Measurements from ENCODE around the gene SYT11.

SYT11 gene

GRCh38 chr1:155931332-155932038 lies 72.1 kb downstream of the SYT11 start:
- no peak for DNase-seq (ENCODE audit: extremely low read depth, low read depth)
- TF ChIP-seq, protein P1, sequence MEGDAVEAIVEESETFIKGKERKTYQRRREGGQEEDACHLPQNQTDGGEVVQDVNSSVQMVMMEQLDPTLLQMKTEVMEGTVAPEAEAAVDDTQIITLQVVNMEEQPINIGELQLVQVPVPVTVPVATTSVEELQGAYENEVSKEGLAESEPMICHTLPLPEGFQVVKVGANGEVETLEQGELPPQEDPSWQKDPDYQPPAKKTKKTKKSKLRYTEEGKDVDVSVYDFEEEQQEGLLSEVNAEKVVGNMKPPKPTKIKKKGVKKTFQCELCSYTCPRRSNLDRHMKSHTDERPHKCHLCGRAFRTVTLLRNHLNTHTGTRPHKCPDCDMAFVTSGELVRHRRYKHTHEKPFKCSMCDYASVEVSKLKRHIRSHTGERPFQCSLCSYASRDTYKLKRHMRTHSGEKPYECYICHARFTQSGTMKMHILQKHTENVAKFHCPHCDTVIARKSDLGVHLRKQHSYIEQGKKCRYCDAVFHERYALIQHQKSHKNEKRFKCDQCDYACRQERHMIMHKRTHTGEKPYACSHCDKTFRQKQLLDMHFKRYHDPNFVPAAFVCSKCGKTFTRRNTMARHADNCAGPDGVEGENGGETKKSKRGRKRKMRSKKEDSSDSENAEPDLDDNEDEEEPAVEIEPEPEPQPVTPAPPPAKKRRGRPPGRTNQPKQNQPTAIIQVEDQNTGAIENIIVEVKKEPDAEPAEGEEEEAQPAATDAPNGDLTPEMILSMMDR (IDR thresholded peaks at IDR 0.05; ENCODE audit: low read depth, low read length), result no peak

DNA sequence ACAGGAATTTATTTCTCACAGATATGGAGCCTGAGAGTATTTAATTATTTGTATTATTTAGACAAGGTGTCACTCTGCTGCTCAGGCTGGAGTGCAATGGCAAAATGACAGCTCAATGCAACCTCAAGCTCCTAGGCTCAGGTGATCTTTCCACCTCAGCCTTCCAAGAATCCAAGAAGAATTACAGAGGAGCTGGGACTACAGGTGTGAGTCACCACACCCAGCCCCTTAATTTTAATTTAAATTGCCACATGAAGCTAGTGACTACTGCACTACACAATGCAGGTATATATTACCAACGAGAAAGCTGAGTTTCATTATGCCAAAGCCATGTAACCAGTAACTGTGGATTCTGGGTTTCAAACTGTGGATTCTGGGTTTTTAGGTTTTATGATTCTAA lies 72.7 kb downstream of the SYT11 start:
- TF ChIP-seq, protein P1 (IDR thresholded peaks at IDR 0.05; ENCODE audit: low read depth, low read length), result no peak
- DNase-seq (ENCODE audit: extremely low read depth, low read depth), result no peak

GRCh38 chr1:155932487-155932886 lies 73.1 kb downstream of the SYT11 start:
- TF ChIP-seq, protein P1 (IDR thresholded peaks at IDR 0.05; ENCODE audit: low read depth, low read length), result no peak
- DNase-seq (ENCODE audit: extremely low read depth, low read depth), result no peak

DNA sequence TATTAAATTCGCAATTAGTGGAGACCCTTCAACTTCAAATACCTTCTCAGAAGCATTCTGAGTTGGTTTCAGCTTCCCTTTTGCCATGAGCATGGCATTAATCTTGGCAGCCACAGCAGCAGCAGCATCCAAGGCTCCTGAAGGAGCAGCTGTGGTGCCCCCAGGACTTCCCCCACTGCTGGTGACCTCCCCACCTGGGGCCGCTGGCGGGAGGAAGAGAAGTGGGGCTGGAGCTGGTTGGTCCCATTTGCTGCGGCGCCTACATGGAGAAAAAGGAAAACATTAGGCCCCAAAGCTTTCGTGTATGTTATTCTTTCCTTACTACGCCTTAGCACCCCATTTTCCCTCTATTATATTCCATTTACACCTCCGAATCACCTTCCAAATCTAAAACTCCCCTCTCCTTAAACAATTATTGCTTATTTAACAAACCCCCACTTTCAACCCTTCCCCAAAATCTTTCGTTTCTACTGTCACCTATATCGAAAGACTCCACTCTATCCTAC lies 74.3 kb downstream of the SYT11 start:
- DNase-seq (ENCODE audit: extremely low read depth, low read depth), result no peak

DNA sequence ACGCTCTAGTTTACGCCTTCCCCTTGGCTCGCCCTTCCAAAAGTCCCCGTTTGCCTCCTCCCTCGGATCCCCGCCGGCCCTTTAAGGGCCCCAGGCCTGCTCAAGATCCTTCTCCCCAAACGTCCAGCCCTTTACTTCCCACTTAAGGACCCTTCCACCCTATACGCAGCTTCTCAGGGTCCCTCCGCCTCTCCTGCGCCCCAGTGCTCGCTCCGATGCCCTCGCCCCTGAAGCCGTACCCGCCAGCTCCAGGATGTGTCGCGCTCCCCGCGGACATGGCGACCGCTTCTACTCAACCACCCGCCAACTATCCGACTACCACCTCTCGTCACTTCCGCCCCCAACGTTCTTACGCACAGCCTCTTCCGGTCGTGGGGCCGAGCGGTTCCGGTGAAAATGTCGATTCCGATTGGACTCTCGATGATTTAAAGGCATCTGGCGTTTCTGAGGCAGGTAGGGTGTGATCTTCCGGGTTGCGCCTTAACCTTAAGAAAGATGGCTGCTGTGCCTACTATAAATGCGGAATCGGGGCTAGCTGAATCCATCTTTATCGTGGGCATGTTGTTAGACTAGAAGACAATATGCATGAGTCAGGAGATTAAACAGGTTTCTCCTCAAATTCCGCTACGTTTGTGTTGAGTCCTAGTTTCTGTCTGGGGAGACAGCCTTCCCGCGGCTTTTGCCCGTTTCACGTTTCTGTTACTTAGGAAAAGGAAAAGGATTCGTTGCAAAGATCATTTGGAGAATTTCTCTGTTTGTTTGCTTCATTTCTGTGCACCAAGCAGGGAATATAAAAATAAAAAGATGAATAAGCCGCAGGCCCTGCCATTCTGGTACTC lies 74.9 kb downstream of the SYT11 start, which contains the start of gene KHDC4:
Gene KHDC4, minus strand, starts transcription at position 317 of the 839 bp plus-strand sequence. Its CDS starts 40 bp downstream, at position 277.
- TF ChIP-seq, protein P1 (IDR thresholded peaks at IDR 0.05; ENCODE audit: low read depth, low read length), result peak; percentile 15
- peak; percentile 96 for DNase-seq (ENCODE audit: extremely low read depth, low read depth)

More for the DNA sequence above, 74.3 kb downstream of the SYT11 start:
- TF ChIP-seq, protein P1 (IDR thresholded peaks at IDR 0.05; ENCODE audit: low read depth, low read length), result no peak

Data from AG09319 (cell line).